ENCODE data around the gene HSBP1. TPM values are rescaled to one million over a fixed set of nuclear protein-coding genes. Genes with fewer than 3 reads are reported as not detected.

The HSBP1 gene
- total RNA-seq, 1 experiment from 2014 or later, result 235 TPM

DNA sequence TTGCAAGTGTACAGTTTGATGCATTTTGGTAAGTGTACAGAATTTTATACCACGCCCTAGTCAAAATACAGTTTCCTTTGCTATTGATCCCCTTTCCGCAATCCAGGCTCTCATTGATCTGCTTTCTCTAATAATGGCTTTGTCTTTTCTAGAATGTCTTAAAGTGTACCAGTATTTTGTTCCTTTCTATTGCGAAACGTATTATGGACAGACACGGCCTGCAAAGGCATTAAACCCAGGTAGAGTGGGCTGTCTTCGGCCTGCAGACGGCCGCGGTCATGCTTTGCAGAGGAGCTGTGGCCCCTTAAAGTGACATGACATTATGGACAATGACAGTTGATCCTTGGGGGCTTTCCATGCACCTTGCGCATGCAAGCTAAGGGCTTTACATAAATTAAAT, 15.9 kb upstream of the HSBP1 start:
- POLR2A ChIA-PET, result no interaction called here
- no peak overlapping the region for H3K4me3 Mint-ChIP-seq (ENCODE audit: unreplicated experiment)
- H3K9me3 Mint-ChIP-seq (ENCODE audit: unreplicated experiment), result peaks cover 10% of the 10 kb centered on the region
- no peak for TF ChIP-seq CTCF (IDR thresholded peaks at IDR 0.05; ENCODE audit: insufficient read depth in 1 of 2, low read depth in 1 of 2, low read length in 1 of 2, severe bottlenecking in 1 of 2, unreplicated experiment in 1 of 2)
- Histone ChIP-seq H3K36me3 (ENCODE audit: control insufficient read depth, insufficient read depth, low read length) (no peaks in the 10 kb centered on the region), H3K4me1 (no peaks in the 10 kb centered on the region), H3K27me3 (replicated peaks; ENCODE audit: control insufficient read depth, insufficient read depth, low read length) (no peaks in the 10 kb centered on the region), H3K9me3 (no peaks in the 10 kb centered on the region), H3K4me3 (ENCODE audit: low read depth, low read length) (no peak overlapping the region)
- intact Hi-C loops (cut with micrococcal nuclease; ENCODE audit: unreplicated experiment), result no loop called here
- no peaks in the 10 kb centered on the region for H3K4me1 Mint-ChIP-seq (ENCODE audit: low read depth, unreplicated experiment)
- CTCF ChIA-PET, result no interaction called here
- DNase-seq, result no peak
- BruUV-seq (replicated peaks), result no TSS peak
- H3K36me3 Mint-ChIP-seq (ENCODE audit: insufficient read depth, unreplicated experiment), result no peaks in the 10 kb centered on the region
- peaks cover 14% of the 10 kb centered on the region for H3K27me3 Mint-ChIP-seq (ENCODE audit: insufficient read depth, unreplicated experiment)
- no peak overlapping the region for H3K27ac Mint-ChIP-seq (ENCODE audit: unreplicated experiment)

- POLR2A ChIA-PET, result no interaction called here
- peaks cover 10% of the 10 kb centered on the region for H3K9me3 Mint-ChIP-seq (ENCODE audit: unreplicated experiment)
Observed at GRCh38 chr16:83792391-83792790, 15.4 kb upstream of the HSBP1 start.

GRCh38 chr16:83793179-83793578, 14.6 kb upstream of the HSBP1 start:
- no peak for DNase-seq
- Histone ChIP-seq H3K36me3 (ENCODE audit: control insufficient read depth, insufficient read depth, low read length) (no peaks in the 10 kb centered on the region), H3K9me3 (no peaks in the 10 kb centered on the region), H3K4me1 (no peaks in the 10 kb centered on the region), H3K4me3 (ENCODE audit: low read depth, low read length) (no peak overlapping the region), H3K27me3 (replicated peaks; ENCODE audit: control insufficient read depth, insufficient read depth, low read length) (no peaks in the 10 kb centered on the region)
- Mint-ChIP-seq H3K9me3 (ENCODE audit: unreplicated experiment) (peaks cover 10% of the 10 kb centered on the region), H3K27me3 (ENCODE audit: insufficient read depth, unreplicated experiment) (peaks cover 17% of the 10 kb centered on the region), H3K4me3 (ENCODE audit: unreplicated experiment) (no peak overlapping the region), H3K27ac (ENCODE audit: unreplicated experiment) (no peak overlapping the region), H3K4me1 (ENCODE audit: low read depth, unreplicated experiment) (no peaks in the 10 kb centered on the region), H3K36me3 (ENCODE audit: insufficient read depth, unreplicated experiment) (no peaks in the 10 kb centered on the region)
- no TSS peak for BruUV-seq (replicated peaks)
- intact Hi-C loops (cut with micrococcal nuclease; ENCODE audit: unreplicated experiment), result no loop called here
- CTCF ChIA-PET, result no interaction called here
- no peak for TF ChIP-seq CTCF (IDR thresholded peaks at IDR 0.05; ENCODE audit: insufficient read depth in 1 of 2, low read depth in 1 of 2, low read length in 1 of 2, severe bottlenecking in 1 of 2, unreplicated experiment in 1 of 2)
- POLR2A ChIA-PET, result no interaction called here

More at GRCh38 chr16:83792391-83792790, 15.4 kb upstream of the HSBP1 start:
- Mint-ChIP-seq H3K4me3 (ENCODE audit: unreplicated experiment) (no peak overlapping the region), H3K36me3 (ENCODE audit: insufficient read depth, unreplicated experiment) (no peaks in the 10 kb centered on the region), H3K27me3 (ENCODE audit: insufficient read depth, unreplicated experiment) (peaks cover 16% of the 10 kb centered on the region), H3K27ac (ENCODE audit: unreplicated experiment) (no peak overlapping the region), H3K4me1 (ENCODE audit: low read depth, unreplicated experiment) (no peaks in the 10 kb centered on the region)
- H3K36me3 ChIP-seq (ENCODE audit: control insufficient read depth, insufficient read depth, low read length), result no peaks in the 10 kb centered on the region
- no peaks in the 10 kb centered on the region for H3K27me3 ChIP-seq (replicated peaks; ENCODE audit: control insufficient read depth, insufficient read depth, low read length)
- BruUV-seq (replicated peaks), result no TSS peak
- intact Hi-C loops (cut with micrococcal nuclease; ENCODE audit: unreplicated experiment), result no loop called here
- H3K4me1 ChIP-seq, result no peaks in the 10 kb centered on the region
- CTCF ChIA-PET, result no interaction called here
- no peaks in the 10 kb centered on the region for H3K9me3 ChIP-seq
- DNase-seq, result no peak
- peak in 1 of 2 experiments; percentile 4 for TF ChIP-seq CTCF (IDR thresholded peaks at IDR 0.05; ENCODE audit: insufficient read depth in 1 of 2, low read depth in 1 of 2, low read length in 1 of 2, severe bottlenecking in 1 of 2, unreplicated experiment in 1 of 2)
- no peak overlapping the region for H3K4me3 ChIP-seq (ENCODE audit: low read depth, low read length)

Data from Caco-2 (cell line).